Measurements from ENCODE around the gene FGD6.

Gene FGD6

DNA sequence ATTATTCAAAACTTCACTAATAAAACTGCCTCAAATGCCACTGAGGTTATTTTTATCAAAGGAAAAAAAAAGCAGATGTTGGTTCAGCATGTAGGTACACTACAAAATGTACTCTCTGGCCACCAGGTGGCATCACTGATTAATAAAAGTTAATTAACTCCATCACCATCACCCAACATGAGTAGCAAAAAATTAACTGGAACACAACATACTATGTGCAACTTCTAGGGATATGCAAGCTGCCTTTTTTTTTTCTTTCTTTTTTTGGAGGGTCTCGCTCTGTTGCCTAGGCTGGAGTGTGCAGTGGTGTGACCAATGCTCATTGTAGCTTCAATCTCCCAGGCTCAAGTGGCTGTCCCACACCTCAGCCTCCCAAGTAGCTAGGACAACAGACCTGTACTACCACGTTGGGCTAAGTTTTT is 100.1 kb downstream of the FGD6 start:
- H3K56ac ChIP-seq (ENCODE audit: low read length): no peak overlapping the region
- no peak overlapping the region for H2BK5ac ChIP-seq (ENCODE audit: low read length)
- no peaks in the 10 kb centered on the region for H3K79me2 ChIP-seq (ENCODE audit: control insufficient read depth, insufficient read depth, low read length)
- no peaks in the 10 kb centered on the region for H3K79me1 ChIP-seq (ENCODE audit: low read length)
- no peak overlapping the region for H3K4ac ChIP-seq (ENCODE audit: low read depth, low read length)
- peak; percentile 72 for DNase-seq
- H3K36me3 ChIP-seq (ENCODE audit: control insufficient read depth, insufficient read depth, low read length): peaks cover 4% of the 10 kb centered on the region
- no peak overlapping the region for H2BK120ac ChIP-seq (ENCODE audit: low read depth, low read length)
- H3K18ac ChIP-seq (ENCODE audit: low read length): no peak overlapping the region
- H3K27ac ChIP-seq (ENCODE audit: low read depth, low read length): no peak overlapping the region
- no peak overlapping the region for H3K4me3 ChIP-seq (ENCODE audit: low read length)
- H3K27me3 ChIP-seq (ENCODE audit: insufficient read depth, low read length, poor library complexity): no peaks in the 10 kb centered on the region
- no peak overlapping the region for H2AK5ac ChIP-seq (ENCODE audit: low read length)
- H3K4me1 ChIP-seq (ENCODE audit: control insufficient read depth, low read depth, low read length): peaks cover 5% of the 10 kb centered on the region
- H3K4me2 ChIP-seq (ENCODE audit: low read length): no peak overlapping the region
- no CpG with 5 or more reads among the region's 2 CpGs for WGBS (ENCODE audit: extremely low coverage, insufficient coverage, low lambda C conversion rate)
- no peak overlapping the region for H2BK15ac ChIP-seq (replicated peaks; ENCODE audit: low read depth)
- no peak overlapping the region for H3K9ac ChIP-seq (ENCODE audit: low read length)
- H4K8ac ChIP-seq (ENCODE audit: low read depth, low read length): no peak overlapping the region
- H3K23ac ChIP-seq (ENCODE audit: low read length): no peak overlapping the region
- no peak overlapping the region for H4K5ac ChIP-seq (ENCODE audit: low read length)

DNA sequence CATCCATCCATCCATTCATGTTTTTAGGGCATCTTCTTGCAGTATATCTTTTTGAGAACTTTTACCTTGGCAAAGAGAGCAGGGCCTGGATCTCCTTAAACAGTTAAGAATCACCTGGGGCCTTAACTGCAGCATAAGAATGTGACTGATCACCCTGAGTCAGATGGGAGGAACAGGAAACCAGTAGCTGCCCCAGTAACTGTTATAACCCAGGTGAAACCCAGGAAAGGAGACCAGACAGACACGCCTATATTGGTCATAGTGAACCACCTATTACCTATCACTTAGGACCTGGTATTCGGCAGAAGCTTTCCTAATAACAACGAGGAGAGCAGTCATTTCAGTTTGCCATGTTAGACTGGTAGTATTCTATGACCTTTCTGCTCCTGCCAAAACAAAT is 100.5 kb downstream of the FGD6 start:
- H4K8ac ChIP-seq (ENCODE audit: low read depth, low read length): no peak overlapping the region
- DNase-seq: peak; percentile 63
- no peak overlapping the region for H4K5ac ChIP-seq (ENCODE audit: low read length)
- H3K9ac ChIP-seq (ENCODE audit: low read length): peak overlapping the region; percentile 14
- no CpG with 5 or more reads among the region's 3 CpGs for WGBS (ENCODE audit: extremely low coverage, insufficient coverage, low lambda C conversion rate)
- H3K27ac ChIP-seq (ENCODE audit: low read depth, low read length): no peak overlapping the region
- H2BK15ac ChIP-seq (replicated peaks; ENCODE audit: low read depth): no peak overlapping the region
- H3K27me3 ChIP-seq (ENCODE audit: insufficient read depth, low read length, poor library complexity): no peaks in the 10 kb centered on the region
- H3K23ac ChIP-seq (ENCODE audit: low read length): no peak overlapping the region
- H3K36me3 ChIP-seq (ENCODE audit: control insufficient read depth, insufficient read depth, low read length): peaks cover 4% of the 10 kb centered on the region
- H2BK120ac ChIP-seq (ENCODE audit: low read depth, low read length): no peak overlapping the region
- H3K4me2 ChIP-seq (ENCODE audit: low read length): no peak overlapping the region
- no peak overlapping the region for H2BK5ac ChIP-seq (ENCODE audit: low read length)
- peak overlapping the region; percentile 75 for H3K18ac ChIP-seq (ENCODE audit: low read length)
- no peak overlapping the region for H2AK5ac ChIP-seq (ENCODE audit: low read length)
- H3K4me3 ChIP-seq (ENCODE audit: low read length): no peak overlapping the region
- H3K4ac ChIP-seq (ENCODE audit: low read depth, low read length): no peak overlapping the region
- H3K56ac ChIP-seq (ENCODE audit: low read length): peak overlapping the region; percentile 42
- no peaks in the 10 kb centered on the region for H3K79me1 ChIP-seq (ENCODE audit: low read length)
- peaks cover 5% of the 10 kb centered on the region for H3K4me1 ChIP-seq (ENCODE audit: control insufficient read depth, low read depth, low read length)
- H3K79me2 ChIP-seq (ENCODE audit: control insufficient read depth, insufficient read depth, low read length): no peaks in the 10 kb centered on the region

DNA sequence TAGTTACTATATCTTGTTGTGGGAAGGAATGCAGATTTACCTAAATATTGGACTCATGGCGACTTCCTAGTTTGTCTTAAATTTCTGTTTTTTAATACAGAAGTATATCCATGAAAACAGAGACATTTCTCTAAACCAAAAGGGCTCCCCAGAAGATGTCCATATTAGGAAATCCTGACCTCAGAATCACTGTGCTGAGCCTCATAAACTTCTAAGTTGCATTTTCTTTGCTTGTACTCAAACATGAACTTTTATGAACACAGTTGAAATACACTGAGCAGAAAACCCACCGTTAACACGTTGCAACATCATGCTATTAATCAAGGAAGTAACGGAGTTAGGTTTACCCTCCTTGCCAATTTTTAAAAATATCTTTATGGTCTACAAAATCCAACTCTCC is 100.9 kb downstream of the FGD6 start:
- Histone ChIP-seq H3K36me3 (ENCODE audit: control insufficient read depth, insufficient read depth, low read length) (peaks cover 4% of the 10 kb centered on the region), H2AK5ac (ENCODE audit: low read length) (no peak overlapping the region), H3K79me2 (ENCODE audit: control insufficient read depth, insufficient read depth, low read length) (no peaks in the 10 kb centered on the region), H3K4me1 (ENCODE audit: control insufficient read depth, low read depth, low read length) (peaks cover 5% of the 10 kb centered on the region), H3K4me3 (ENCODE audit: low read length) (no peak overlapping the region), H3K4me2 (ENCODE audit: low read length) (no peak overlapping the region), H2BK120ac (ENCODE audit: low read depth, low read length) (no peak overlapping the region), H3K23ac (ENCODE audit: low read length) (no peak overlapping the region), H2BK5ac (ENCODE audit: low read length) (no peak overlapping the region), H2BK15ac (replicated peaks; ENCODE audit: low read depth) (no peak overlapping the region), H3K27ac (ENCODE audit: low read depth, low read length) (no peak overlapping the region), H3K27me3 (ENCODE audit: insufficient read depth, low read length, poor library complexity) (no peaks in the 10 kb centered on the region), H3K79me1 (ENCODE audit: low read length) (no peaks in the 10 kb centered on the region), H3K56ac (ENCODE audit: low read length) (peak overlapping the region; percentile 42), H4K5ac (ENCODE audit: low read length) (no peak overlapping the region), H3K9ac (ENCODE audit: low read length) (no peak overlapping the region), H3K18ac (ENCODE audit: low read length) (no peak overlapping the region), H4K8ac (ENCODE audit: low read depth, low read length) (no peak overlapping the region), H3K4ac (ENCODE audit: low read depth, low read length) (no peak overlapping the region)
- DNase-seq: no peak
- no CpG with 5 or more reads among the region's 4 CpGs for WGBS (ENCODE audit: extremely low coverage, insufficient coverage, low lambda C conversion rate)

DNA sequence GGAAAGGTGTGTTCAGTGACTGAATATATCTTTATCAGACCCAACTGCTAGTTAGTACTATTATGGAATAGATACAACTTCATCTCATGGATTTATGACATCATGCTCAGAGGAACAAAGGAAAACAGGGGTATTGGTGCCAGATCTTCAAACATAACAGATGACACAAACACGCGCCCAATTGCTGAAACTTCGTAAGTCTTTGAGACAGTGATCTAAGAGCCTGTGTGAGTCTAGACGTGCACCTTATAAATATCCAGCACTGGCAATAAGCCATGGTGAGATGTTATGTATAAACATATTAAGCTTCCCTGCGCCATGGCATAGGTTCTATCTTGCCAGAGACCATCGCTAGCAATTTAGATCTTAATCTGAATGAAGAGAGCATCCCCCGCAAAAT is 101.6 kb downstream of the FGD6 start:
- H3K23ac ChIP-seq (ENCODE audit: low read length): no peak overlapping the region
- no peaks in the 10 kb centered on the region for H3K27me3 ChIP-seq (ENCODE audit: insufficient read depth, low read length, poor library complexity)
- H3K79me2 ChIP-seq (ENCODE audit: control insufficient read depth, insufficient read depth, low read length): no peaks in the 10 kb centered on the region
- no CpG with 5 or more reads among the region's 7 CpGs for WGBS (ENCODE audit: extremely low coverage, insufficient coverage, low lambda C conversion rate)
- no peak overlapping the region for H3K56ac ChIP-seq (ENCODE audit: low read length)
- no peak overlapping the region for H3K18ac ChIP-seq (ENCODE audit: low read length)
- peaks cover 5% of the 10 kb centered on the region for H3K4me1 ChIP-seq (ENCODE audit: control insufficient read depth, low read depth, low read length)
- H3K4me3 ChIP-seq (ENCODE audit: low read length): no peak overlapping the region
- DNase-seq: no peak
- no peak overlapping the region for H3K27ac ChIP-seq (ENCODE audit: low read depth, low read length)
- no peak overlapping the region for H3K4me2 ChIP-seq (ENCODE audit: low read length)
- no peaks in the 10 kb centered on the region for H3K79me1 ChIP-seq (ENCODE audit: low read length)
- H2BK5ac ChIP-seq (ENCODE audit: low read length): no peak overlapping the region
- no peak overlapping the region for H3K4ac ChIP-seq (ENCODE audit: low read depth, low read length)
- H2BK15ac ChIP-seq (replicated peaks; ENCODE audit: low read depth): no peak overlapping the region
- H2AK5ac ChIP-seq (ENCODE audit: low read length): no peak overlapping the region
- peaks cover 4% of the 10 kb centered on the region for H3K36me3 ChIP-seq (ENCODE audit: control insufficient read depth, insufficient read depth, low read length)
- no peak overlapping the region for H4K8ac ChIP-seq (ENCODE audit: low read depth, low read length)
- no peak overlapping the region for H3K9ac ChIP-seq (ENCODE audit: low read length)
- H2BK120ac ChIP-seq (ENCODE audit: low read depth, low read length): no peak overlapping the region
- H4K5ac ChIP-seq (ENCODE audit: low read length): no peak overlapping the region

DNA sequence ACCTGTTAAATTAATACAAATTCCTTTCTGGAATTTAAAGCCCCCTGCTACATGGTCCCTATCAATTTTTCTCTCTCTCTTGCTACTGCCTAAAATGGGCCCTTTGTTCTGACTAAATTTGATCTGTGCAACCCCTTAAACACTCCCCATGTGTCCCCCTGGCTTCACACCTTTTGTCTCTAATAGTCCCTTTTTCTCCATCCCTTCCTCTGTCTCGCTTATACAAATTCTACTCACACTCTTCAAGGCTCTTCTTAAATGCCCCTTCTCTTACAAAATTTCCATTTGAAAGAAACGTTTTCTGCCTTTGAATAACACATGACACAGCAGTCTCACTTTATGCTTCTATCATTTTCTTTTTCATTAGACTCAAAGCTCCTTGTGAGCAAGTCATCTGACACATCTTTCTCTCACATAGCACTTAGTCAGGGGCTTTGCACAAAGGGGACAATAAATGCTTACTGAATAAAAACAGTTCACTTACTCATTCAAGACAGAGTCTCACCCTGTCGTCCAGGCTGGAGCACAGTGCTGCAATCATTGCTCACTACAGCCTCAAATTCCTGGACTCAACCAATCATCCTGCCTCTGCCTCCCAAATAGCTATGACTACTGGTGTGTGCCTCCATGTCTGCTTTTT is 102.4 kb downstream of the FGD6 start:
- Histone ChIP-seq H3K4me3 (ENCODE audit: low read length) (no peak overlapping the region), H3K4ac (ENCODE audit: low read depth, low read length) (no peak overlapping the region), H3K4me1 (ENCODE audit: control insufficient read depth, low read depth, low read length) (peaks cover 5% of the 10 kb centered on the region), H3K79me1 (ENCODE audit: low read length) (no peaks in the 10 kb centered on the region), H2BK120ac (ENCODE audit: low read depth, low read length) (no peak overlapping the region), H2BK5ac (ENCODE audit: low read length) (no peak overlapping the region), H3K9ac (ENCODE audit: low read length) (peak overlapping the region; percentile 19), H2BK15ac (replicated peaks; ENCODE audit: low read depth) (no peak overlapping the region), H3K27ac (ENCODE audit: low read depth, low read length) (no peak overlapping the region), H4K5ac (ENCODE audit: low read length) (no peak overlapping the region), H3K56ac (ENCODE audit: low read length) (peak overlapping the region; percentile 34), H3K36me3 (ENCODE audit: control insufficient read depth, insufficient read depth, low read length) (peaks cover 4% of the 10 kb centered on the region), H3K79me2 (ENCODE audit: control insufficient read depth, insufficient read depth, low read length) (no peaks in the 10 kb centered on the region), H2AK5ac (ENCODE audit: low read length) (no peak overlapping the region), H4K8ac (ENCODE audit: low read depth, low read length) (no peak overlapping the region), H3K18ac (ENCODE audit: low read length) (no peak overlapping the region), H3K23ac (ENCODE audit: low read length) (no peak overlapping the region), H3K27me3 (ENCODE audit: insufficient read depth, low read length, poor library complexity) (no peaks in the 10 kb centered on the region), H3K4me2 (ENCODE audit: low read length) (no peak overlapping the region)
- WGBS (ENCODE audit: extremely low coverage, insufficient coverage, low lambda C conversion rate): no CpG with 5 or more reads among the region's 3 CpGs
- DNase-seq: no peak

DNA sequence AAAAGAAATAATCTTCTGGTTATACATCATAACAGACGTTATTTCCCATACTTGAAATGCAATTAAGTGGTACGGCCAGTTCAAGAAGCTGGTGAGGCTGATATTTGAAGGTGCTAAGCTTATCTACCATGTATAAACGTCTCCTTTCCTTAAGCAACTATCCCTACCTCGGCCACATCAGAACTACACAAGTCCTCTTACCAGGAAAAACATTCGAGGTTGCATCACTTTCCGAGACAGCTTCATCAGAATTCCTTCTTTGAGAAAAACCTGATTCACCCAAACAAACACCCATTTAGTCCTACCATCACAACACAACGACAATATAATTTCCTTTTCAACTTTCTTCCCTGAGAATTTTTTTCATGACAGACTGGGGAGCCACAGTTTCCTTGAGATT is 109.9 kb downstream of the FGD6 start:
- Histone ChIP-seq H3K79me1 (ENCODE audit: low read length) (no peaks in the 10 kb centered on the region), H3K9ac (ENCODE audit: low read length) (no peak overlapping the region), H3K27me3 (ENCODE audit: insufficient read depth, low read length, poor library complexity) (no peaks in the 10 kb centered on the region), H3K23ac (ENCODE audit: low read length) (no peak overlapping the region), H3K27ac (ENCODE audit: low read depth, low read length) (no peak overlapping the region), H3K4me3 (ENCODE audit: low read length) (no peak overlapping the region), H2AK5ac (ENCODE audit: low read length) (no peak overlapping the region), H2BK15ac (replicated peaks; ENCODE audit: low read depth) (no peak overlapping the region), H2BK5ac (ENCODE audit: low read length) (no peak overlapping the region), H3K4ac (ENCODE audit: low read depth, low read length) (no peak overlapping the region), H3K18ac (ENCODE audit: low read length) (no peak overlapping the region), H4K8ac (ENCODE audit: low read depth, low read length) (no peak overlapping the region), H3K4me1 (ENCODE audit: control insufficient read depth, low read depth, low read length) (no peaks in the 10 kb centered on the region), H3K4me2 (ENCODE audit: low read length) (no peak overlapping the region), H2BK120ac (ENCODE audit: low read depth, low read length) (no peak overlapping the region), H3K79me2 (ENCODE audit: control insufficient read depth, insufficient read depth, low read length) (no peaks in the 10 kb centered on the region), H3K36me3 (ENCODE audit: control insufficient read depth, insufficient read depth, low read length) (peaks cover 9% of the 10 kb centered on the region), H3K56ac (ENCODE audit: low read length) (no peak overlapping the region), H4K5ac (ENCODE audit: low read length) (no peak overlapping the region)
- no peak for DNase-seq
- 100% methylated on average over 1 of the region's 7 CpGs for WGBS (ENCODE audit: extremely low coverage, insufficient coverage, low lambda C conversion rate)

All from mesendoderm (in vitro differentiated cells).